Left lung (tissue), 10 donors: ENCODE data around the gene RPA1. TPM values are rescaled to one million over a fixed set of nuclear protein-coding genes. Genes with fewer than 3 reads are reported as not detected.

Experiments
- ATAC-seq: fragments of 200-7000 bp; cut with Tn5 transposase; one replicate; pipeline ENCODE4 v1.9.1; 2020; ENCODE audit warnings: moderate library complexity
- DNase-seq, 4 donors: peaks; one replicate each; pipeline ENCODE4 v3.0.0-alpha.2; 2013 to 2020
- H3K27ac ChIP-seq, 2 donors: fragments of 200-600 bp; sonication (generic) in 1 of 2; one replicate each; pipeline versions ENCODE4 v1.5.0 to v1.8.0; 2020 to 2021
- H3K27me3 ChIP-seq, 2 donors: fragments of 200-600 bp; sonication (generic) in 1 of 2; one replicate each; pipeline versions ENCODE4 v1.5.0 to v1.8.0; 2020 to 2021
- H3K36me3 ChIP-seq, 2 donors: fragments of 200-600 bp; sonication (generic) in 1 of 2; one replicate each; pipeline versions ENCODE4 v1.5.0 to v1.8.0; 2020 to 2021
- H3K4me1 ChIP-seq, 2 donors: fragments of 200-600 bp; one replicate each; pipeline ENCODE4 v1.8.0; 2021
- H3K4me3 ChIP-seq, 2 donors: fragments of 200-600 bp; sonication (generic) in 1 of 2; one replicate each; pipeline versions ENCODE4 v1.5.0 to v1.8.0; 2020 to 2021; ENCODE audit warnings: mild to moderate bottlenecking in 1 of 2
- H3K9me3 ChIP-seq, 2 donors: fragments of 200-600 bp; sonication (generic) in 1 of 2; one replicate each; pipeline versions ENCODE4 v1.5.0 to v1.8.0; 2020 to 2021
- CTCF ChIP-seq, 2 donors: fragments of 200-600 bp; sonication (generic) in 1 of 2; IDR thresholded peaks; one replicate each; pipeline versions ENCODE4 v1.5.0 to v1.8.0; 2021; ENCODE audit warnings: antibody characterized with exemption in 2 of 2
- intact Hi-C, 2 donors: fragments of 100-400 bp; cut with DNase I; formaldehyde crosslinking; loops; one replicate each; pipeline versions ENCODE4 v1.11.2 to v1.14.2; 2022
- polyA plus RNA-seq, 6 donors: library from polyadenylated mRNA; unstranded; fragments of 120-200 nt; gene quantifications; one replicate each; pipeline ENCODE4 v1.2.1, GENCODE V29; 2013; ENCODE audit not compliant: insufficient read length in 6 of 6
- total RNA-seq, 2 donors: library from RNA; stranded (reverse); fragmentation: NEBNext Ultra II Directional; extraction: Animal tissue kit (Norgen Biotek cat#: 25700); gene quantifications; one replicate each; pipeline ENCODE4 v1.2.1, GENCODE V29; 2021
- donor health status: DM: no; HTN: yes; CAD: no.
- donor health status: DM: no; HTN: no; CAD: no.

RPA1 gene
- total and polyA plus RNA-seq, 8 donors: 73.4 to 150 (median 126) TPM

- DNase-seq: no peak
- intact Hi-C loops: no loop called here
- no peaks in the 10 kb centered on the region for H3K9me3 ChIP-seq
- TF ChIP-seq CTCF (IDR thresholded peaks at IDR 0.05): no peak
- H3K27me3 ChIP-seq: no peaks in the 10 kb centered on the region
- H3K27ac ChIP-seq: no peak overlapping the region
- peaks cover 0 to 58% of the 10 kb centered on the region in 2 donors for H3K36me3 ChIP-seq
- no peak for ATAC-seq
- no peak overlapping the region for H3K4me3 ChIP-seq
- H3K4me1 ChIP-seq: no peaks in the 10 kb centered on the region
Measured at GRCh38 chr17:1898332-1898731, 68.5 kb downstream of the RPA1 start.

- intact Hi-C loops: no loop called here
- no peak for TF ChIP-seq CTCF (IDR thresholded peaks at IDR 0.05)
- no peak for DNase-seq
- ATAC-seq: no peak
- peaks cover 0 to 52% of the 10 kb centered on the region in 2 donors for H3K36me3 ChIP-seq
- H3K27ac ChIP-seq: no peak overlapping the region
- no peaks in the 10 kb centered on the region for H3K9me3 ChIP-seq
- no peaks in the 10 kb centered on the region for H3K27me3 ChIP-seq
- H3K4me3 ChIP-seq: no peak overlapping the region
- no peaks in the 10 kb centered on the region for H3K4me1 ChIP-seq
Measured at GRCh38 chr17:1898872-1899271, 69.1 kb downstream of the RPA1 start.

- H3K27me3 ChIP-seq: peaks cover 0 to 5% of the 10 kb centered on the region in 2 donors
- H3K4me3 ChIP-seq: no peak overlapping the region
- no peak for TF ChIP-seq CTCF (IDR thresholded peaks at IDR 0.05)
- intact Hi-C loops: no loop called here
- no peak for ATAC-seq
- no peaks in the 10 kb centered on the region for H3K9me3 ChIP-seq
- H3K4me1 ChIP-seq: no peaks in the 10 kb centered on the region
- H3K36me3 ChIP-seq: peaks cover 0 to 46% of the 10 kb centered on the region in 2 donors
- no peak overlapping the region for H3K27ac ChIP-seq
- no peak for DNase-seq
Measured at GRCh38 chr17:1899403-1900000, 69.7 kb downstream of the RPA1 start.

GRCh38 chr17:1904273-1905182 lies 74.7 kb downstream of the RPA1 start:
- H3K27me3 ChIP-seq: peaks cover 31 to 55% of the 10 kb centered on the region in 2 donors
- peaks cover 4 to 14% of the 10 kb centered on the region in 2 donors for H3K4me1 ChIP-seq
- intact Hi-C loops: loop anchor here in 1 of 2 donors (5.0 kb wide), 1 partner anchor 123 kb away; the partner anchor contains the start of gene RTN4RL1
- H3K9me3 ChIP-seq: no peaks in the 10 kb centered on the region
- no peak overlapping the region for H3K4me3 ChIP-seq
- H3K27ac ChIP-seq: no peak overlapping the region
- DNase-seq: no peak
- H3K36me3 ChIP-seq: no peaks in the 10 kb centered on the region
- TF ChIP-seq CTCF (IDR thresholded peaks at IDR 0.05): no peak
- ATAC-seq: no peak
